Loucy (cell line): ENCODE data around the gene MCF2L.

ENCODE experiments used
- H2AFZ ChIP-seq: fragments of 200-600 bp; sonication (generic); 2 replicates; pipeline ENCODE4 v1.6.0; 2016; ENCODE audit warnings: antibody characterized with exemption, mild to moderate bottlenecking, low read length, moderate library complexity
- H3F3A ChIP-seq: fragments of 200-600 bp; 2 replicates; pipeline ENCODE4 v1.6.0; 2016; ENCODE audit warnings: antibody characterized with exemption, low read depth, mild to moderate bottlenecking
- H3K27me3 ChIP-seq: fragments of 200-600 bp; sonication (generic); 2 replicates; pipeline ENCODE4 v1.6.1; 2014; ENCODE audit warnings: low read length, mild to moderate bottlenecking; ENCODE audit not compliant: insufficient read depth, poor library complexity, severe bottlenecking
- H3K36me3 ChIP-seq: fragments of 200-600 bp; sonication (generic); 2 replicates; pipeline ENCODE4 v1.6.1; 2016; ENCODE audit warnings: low read length; ENCODE audit not compliant: insufficient read depth
- H3K4me1 ChIP-seq: fragments of 200-600 bp; sonication (generic); 2 replicates; pipeline ENCODE4 v1.5.1; 2014; ENCODE audit warnings: low read length, mild to moderate bottlenecking; ENCODE audit not compliant: insufficient read depth, poor library complexity, severe bottlenecking
- H3K4me2 ChIP-seq: fragments of 200-600 bp; sonication (generic); 2 replicates; pipeline ENCODE4 v1.6.0; 2014; ENCODE audit warnings: antibody characterized with exemption, low read length, low read depth, mild to moderate bottlenecking; ENCODE audit not compliant: poor library complexity, severe bottlenecking
- H3K4me3 ChIP-seq: fragments of 200-600 bp; sonication (generic); 2 replicates; pipeline ENCODE4 v1.5.1; 2014; ENCODE audit warnings: low read length, mild to moderate bottlenecking, mixed read lengths; ENCODE audit not compliant: poor library complexity, severe bottlenecking
- H3K79me2 ChIP-seq: fragments of 200-600 bp; sonication (generic); 2 replicates; pipeline ENCODE4 v1.6.1; 2014; ENCODE audit warnings: low read length; ENCODE audit not compliant: insufficient read depth
- H3K9ac ChIP-seq: fragments of 200-600 bp; sonication (generic); 2 replicates; pipeline ENCODE4 v1.6.0; 2014; ENCODE audit warnings: mild to moderate bottlenecking, low read depth, low read length, moderate library complexity; ENCODE audit not compliant: poor library complexity, severe bottlenecking
- H3K9me2 ChIP-seq: fragments of 200-600 bp; sonication (generic); replicated peaks from 2 replicates; pipeline ENCODE4 v1.6.1; 2016; ENCODE audit warnings: low read depth, low read length, mixed read lengths
- H3K9me3 ChIP-seq: fragments of 200-600 bp; sonication (generic); 2 replicates; pipeline ENCODE4 v1.6.1; 2014; ENCODE audit warnings: mild to moderate bottlenecking, antibody characterized with exemption, low read length, low read depth; ENCODE audit not compliant: insufficient read depth
- H4K20me1 ChIP-seq: fragments of 200-600 bp; sonication (generic); 2 replicates; pipeline ENCODE4 v1.6.0; 2014; ENCODE audit warnings: antibody characterized with exemption, low read length, mild to moderate bottlenecking; ENCODE audit not compliant: insufficient read depth, poor library complexity, severe bottlenecking
- EZH2phosphoT487 ChIP-seq: fragments of 200-600 bp; IDR thresholded peaks from 2 replicates; pipeline ENCODE4 v1.6.1; 2018; ENCODE audit warnings: antibody characterized with exemption, mild to moderate bottlenecking, moderate library complexity, borderline replicate concordance
- TF ChIP-seq, protein P1 (sequence below): fragments of 200-600 bp; sonication (generic); conservative IDR thresholded peaks from 2 replicates; pipeline ENCODE4 v1.5.1; 2014; ENCODE audit warnings: mild to moderate bottlenecking, antibody characterized with exemption, low read length

The MCF2L gene

GRCh38 chr13:113074876-113075275 lies 105.9 kb downstream of the MCF2L start:
- no peaks in the 10 kb centered on the region for H3K79me2 ChIP-seq
- H3K9me2 ChIP-seq = no peaks in the 10 kb centered on the region
- TF ChIP-seq EZH2phosphoT487 = no peak
- TF ChIP-seq, protein P1, sequence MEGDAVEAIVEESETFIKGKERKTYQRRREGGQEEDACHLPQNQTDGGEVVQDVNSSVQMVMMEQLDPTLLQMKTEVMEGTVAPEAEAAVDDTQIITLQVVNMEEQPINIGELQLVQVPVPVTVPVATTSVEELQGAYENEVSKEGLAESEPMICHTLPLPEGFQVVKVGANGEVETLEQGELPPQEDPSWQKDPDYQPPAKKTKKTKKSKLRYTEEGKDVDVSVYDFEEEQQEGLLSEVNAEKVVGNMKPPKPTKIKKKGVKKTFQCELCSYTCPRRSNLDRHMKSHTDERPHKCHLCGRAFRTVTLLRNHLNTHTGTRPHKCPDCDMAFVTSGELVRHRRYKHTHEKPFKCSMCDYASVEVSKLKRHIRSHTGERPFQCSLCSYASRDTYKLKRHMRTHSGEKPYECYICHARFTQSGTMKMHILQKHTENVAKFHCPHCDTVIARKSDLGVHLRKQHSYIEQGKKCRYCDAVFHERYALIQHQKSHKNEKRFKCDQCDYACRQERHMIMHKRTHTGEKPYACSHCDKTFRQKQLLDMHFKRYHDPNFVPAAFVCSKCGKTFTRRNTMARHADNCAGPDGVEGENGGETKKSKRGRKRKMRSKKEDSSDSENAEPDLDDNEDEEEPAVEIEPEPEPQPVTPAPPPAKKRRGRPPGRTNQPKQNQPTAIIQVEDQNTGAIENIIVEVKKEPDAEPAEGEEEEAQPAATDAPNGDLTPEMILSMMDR = no peak
- no peak overlapping the region for H2AFZ ChIP-seq
- no peak overlapping the region for H3K4me2 ChIP-seq
- H3K27me3 ChIP-seq = no peaks in the 10 kb centered on the region
- H3K4me3 ChIP-seq = no peak overlapping the region
- no peak overlapping the region for H3K9ac ChIP-seq
- no peaks in the 10 kb centered on the region for H3K4me1 ChIP-seq
- no peaks in the 10 kb centered on the region for H3K36me3 ChIP-seq
- no peaks in the 10 kb centered on the region for H3F3A ChIP-seq
- H4K20me1 ChIP-seq = no peaks in the 10 kb centered on the region
- no peaks in the 10 kb centered on the region for H3K9me3 ChIP-seq

- no peaks in the 10 kb centered on the region for H3K79me2 ChIP-seq
- H3K9ac ChIP-seq = no peak overlapping the region
- no peaks in the 10 kb centered on the region for H3K4me1 ChIP-seq
- TF ChIP-seq EZH2phosphoT487 = no peak
- TF ChIP-seq, protein P1 = no peak
- no peaks in the 10 kb centered on the region for H4K20me1 ChIP-seq
- no peak overlapping the region for H3K4me2 ChIP-seq
- H3K9me2 ChIP-seq = no peaks in the 10 kb centered on the region
- no peaks in the 10 kb centered on the region for H3K36me3 ChIP-seq
- H3K27me3 ChIP-seq = no peaks in the 10 kb centered on the region
- H3F3A ChIP-seq = no peaks in the 10 kb centered on the region
- no peak overlapping the region for H2AFZ ChIP-seq
- H3K9me3 ChIP-seq = no peaks in the 10 kb centered on the region
- no peak overlapping the region for H3K4me3 ChIP-seq
Measured at GRCh38 chr13:113075711-113076110, 106.7 kb downstream of the MCF2L start.

DNA sequence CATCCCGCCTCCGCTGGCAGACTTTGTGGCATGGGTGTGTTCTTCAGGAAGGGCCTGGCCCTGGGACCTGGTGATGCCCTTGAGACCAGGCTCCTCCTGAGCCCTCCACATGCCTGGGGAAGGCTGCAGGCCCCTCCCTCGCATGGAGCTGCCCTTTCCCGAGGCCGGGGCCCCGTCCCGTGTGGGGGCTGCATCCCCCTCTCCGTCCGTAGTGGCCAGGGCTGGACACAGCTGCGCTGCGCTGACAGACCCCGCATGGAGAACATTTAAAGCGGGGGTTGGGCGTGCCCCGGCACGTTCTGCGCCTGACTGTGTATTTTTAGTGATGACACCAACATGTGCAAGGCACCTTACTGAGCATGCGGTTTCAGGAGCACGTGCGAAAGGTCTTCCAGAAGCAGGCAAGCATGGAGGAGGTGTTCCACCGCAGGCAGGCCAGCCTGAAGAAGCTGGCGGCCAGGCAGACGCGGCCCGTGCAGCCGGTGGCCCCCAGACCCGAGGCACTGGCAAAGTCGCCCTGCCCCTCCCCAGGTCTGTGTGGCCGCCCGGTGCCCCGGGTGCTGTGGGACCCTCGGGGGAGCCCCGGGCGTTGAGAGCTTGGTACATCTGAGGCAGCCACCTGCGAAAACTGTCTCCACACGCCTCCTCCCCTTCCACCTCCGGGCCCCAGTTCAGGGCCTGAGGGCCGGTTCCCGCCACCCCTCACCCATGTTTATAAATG lies 107.8 kb downstream of the MCF2L start:
- H3K27me3 ChIP-seq = no peaks in the 10 kb centered on the region
- H3K36me3 ChIP-seq = no peaks in the 10 kb centered on the region
- no peaks in the 10 kb centered on the region for H3K9me3 ChIP-seq

More for the DNA sequence above, 107.8 kb downstream of the MCF2L start:
- H3K79me2 ChIP-seq = no peaks in the 10 kb centered on the region
- no peak overlapping the region for H3K9ac ChIP-seq
- H3K4me1 ChIP-seq = no peaks in the 10 kb centered on the region
- no peaks in the 10 kb centered on the region for H3F3A ChIP-seq
- no peak overlapping the region for H3K4me2 ChIP-seq
- no peaks in the 10 kb centered on the region for H4K20me1 ChIP-seq
- no peak for TF ChIP-seq EZH2phosphoT487
- TF ChIP-seq, protein P1 = no peak
- H2AFZ ChIP-seq = no peak overlapping the region
- no peak overlapping the region for H3K4me3 ChIP-seq
- no peaks in the 10 kb centered on the region for H3K9me2 ChIP-seq
